Hepatocyte (in vitro differentiated cells): Measurements from ENCODE around the gene MEGF11.

Experiments
- EZH2 ChIP-seq: fragments of 200-600 bp; sonication (generic); IDR thresholded peaks from 2 replicates; pipeline ENCODE4 v1.6.1; 2016; ENCODE audit warnings: antibody characterized with exemption, mild to moderate bottlenecking, borderline replicate concordance
- EZH2phosphoT487 ChIP-seq: fragments of 200-600 bp; sonication (generic); IDR thresholded peaks from one replicate; pipeline ENCODE4 v1.6.1; 2018; ENCODE audit warnings: antibody characterized with exemption, mild to moderate bottlenecking, low read depth, moderate library complexity; ENCODE audit not compliant: unreplicated experiment, severe bottlenecking

- TF ChIP-seq EZH2 (no peak), EZH2phosphoT487 (no peak)
Observed at GRCh38 chr15:66133247-66133885, 120.2 kb downstream of the MEGF11 start.
